GM23338 (cell line): ENCODE measurements around the gene ARRDC4.

Experiments used
- CTCF ChIP-seq, 2 experiments: fragments of 200-600 bp in 1 of 2; sonication (generic) in 1 of 2; conservative IDR thresholded peaks; 2 replicates each; pipeline versions ENCODE4 v1.5.1 to v1.6.1; 2016 to 2017; ENCODE audit warnings: antibody characterized with exemption in 2 of 2, low read depth in 2 of 2, mild to moderate bottlenecking in 2 of 2, moderate library complexity in 1 of 2
- EZH2 ChIP-seq: fragments of 200-600 bp; sonication (generic); IDR thresholded peaks from one replicate; pipeline ENCODE4 v1.8.0; 2017; ENCODE audit warnings: antibody characterized with exemption, mild to moderate bottlenecking, low read depth; ENCODE audit not compliant: unreplicated experiment
- EZH2phosphoT487 ChIP-seq: fragments of 200-600 bp; sonication (generic); IDR thresholded peaks from one replicate; pipeline ENCODE4 v1.8.1; 2018; ENCODE audit warnings: antibody characterized with exemption; ENCODE audit not compliant: unreplicated experiment
- TF ChIP-seq, protein P1 (sequence below): IDR thresholded peaks from 2 replicates; pipeline ENCODE4 v1.6.1; 2016; ENCODE audit warnings: antibody characterized with exemption
- TF ChIP-seq, protein P2 (sequence below): fragments of 250-450 bp; sonication (Bioruptor Pico); IDR thresholded peaks from 2 replicates; pipeline ENCODE4 v1.5.0; 2020; ENCODE audit warnings: mild to moderate bottlenecking, moderate library complexity

- no peak for TF ChIP-seq CTCF (conservative IDR thresholded peaks at IDR 0.05; ENCODE audit: low read depth in 2 of 2)
- TF ChIP-seq, protein P1, sequence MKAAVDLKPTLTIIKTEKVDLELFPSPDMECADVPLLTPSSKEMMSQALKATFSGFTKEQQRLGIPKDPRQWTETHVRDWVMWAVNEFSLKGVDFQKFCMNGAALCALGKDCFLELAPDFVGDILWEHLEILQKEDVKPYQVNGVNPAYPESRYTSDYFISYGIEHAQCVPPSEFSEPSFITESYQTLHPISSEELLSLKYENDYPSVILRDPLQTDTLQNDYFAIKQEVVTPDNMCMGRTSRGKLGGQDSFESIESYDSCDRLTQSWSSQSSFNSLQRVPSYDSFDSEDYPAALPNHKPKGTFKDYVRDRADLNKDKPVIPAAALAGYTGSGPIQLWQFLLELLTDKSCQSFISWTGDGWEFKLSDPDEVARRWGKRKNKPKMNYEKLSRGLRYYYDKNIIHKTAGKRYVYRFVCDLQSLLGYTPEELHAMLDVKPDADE: no peak
- no peak for TF ChIP-seq EZH2phosphoT487
- TF ChIP-seq EZH2: no peak
- TF ChIP-seq, protein P2, sequence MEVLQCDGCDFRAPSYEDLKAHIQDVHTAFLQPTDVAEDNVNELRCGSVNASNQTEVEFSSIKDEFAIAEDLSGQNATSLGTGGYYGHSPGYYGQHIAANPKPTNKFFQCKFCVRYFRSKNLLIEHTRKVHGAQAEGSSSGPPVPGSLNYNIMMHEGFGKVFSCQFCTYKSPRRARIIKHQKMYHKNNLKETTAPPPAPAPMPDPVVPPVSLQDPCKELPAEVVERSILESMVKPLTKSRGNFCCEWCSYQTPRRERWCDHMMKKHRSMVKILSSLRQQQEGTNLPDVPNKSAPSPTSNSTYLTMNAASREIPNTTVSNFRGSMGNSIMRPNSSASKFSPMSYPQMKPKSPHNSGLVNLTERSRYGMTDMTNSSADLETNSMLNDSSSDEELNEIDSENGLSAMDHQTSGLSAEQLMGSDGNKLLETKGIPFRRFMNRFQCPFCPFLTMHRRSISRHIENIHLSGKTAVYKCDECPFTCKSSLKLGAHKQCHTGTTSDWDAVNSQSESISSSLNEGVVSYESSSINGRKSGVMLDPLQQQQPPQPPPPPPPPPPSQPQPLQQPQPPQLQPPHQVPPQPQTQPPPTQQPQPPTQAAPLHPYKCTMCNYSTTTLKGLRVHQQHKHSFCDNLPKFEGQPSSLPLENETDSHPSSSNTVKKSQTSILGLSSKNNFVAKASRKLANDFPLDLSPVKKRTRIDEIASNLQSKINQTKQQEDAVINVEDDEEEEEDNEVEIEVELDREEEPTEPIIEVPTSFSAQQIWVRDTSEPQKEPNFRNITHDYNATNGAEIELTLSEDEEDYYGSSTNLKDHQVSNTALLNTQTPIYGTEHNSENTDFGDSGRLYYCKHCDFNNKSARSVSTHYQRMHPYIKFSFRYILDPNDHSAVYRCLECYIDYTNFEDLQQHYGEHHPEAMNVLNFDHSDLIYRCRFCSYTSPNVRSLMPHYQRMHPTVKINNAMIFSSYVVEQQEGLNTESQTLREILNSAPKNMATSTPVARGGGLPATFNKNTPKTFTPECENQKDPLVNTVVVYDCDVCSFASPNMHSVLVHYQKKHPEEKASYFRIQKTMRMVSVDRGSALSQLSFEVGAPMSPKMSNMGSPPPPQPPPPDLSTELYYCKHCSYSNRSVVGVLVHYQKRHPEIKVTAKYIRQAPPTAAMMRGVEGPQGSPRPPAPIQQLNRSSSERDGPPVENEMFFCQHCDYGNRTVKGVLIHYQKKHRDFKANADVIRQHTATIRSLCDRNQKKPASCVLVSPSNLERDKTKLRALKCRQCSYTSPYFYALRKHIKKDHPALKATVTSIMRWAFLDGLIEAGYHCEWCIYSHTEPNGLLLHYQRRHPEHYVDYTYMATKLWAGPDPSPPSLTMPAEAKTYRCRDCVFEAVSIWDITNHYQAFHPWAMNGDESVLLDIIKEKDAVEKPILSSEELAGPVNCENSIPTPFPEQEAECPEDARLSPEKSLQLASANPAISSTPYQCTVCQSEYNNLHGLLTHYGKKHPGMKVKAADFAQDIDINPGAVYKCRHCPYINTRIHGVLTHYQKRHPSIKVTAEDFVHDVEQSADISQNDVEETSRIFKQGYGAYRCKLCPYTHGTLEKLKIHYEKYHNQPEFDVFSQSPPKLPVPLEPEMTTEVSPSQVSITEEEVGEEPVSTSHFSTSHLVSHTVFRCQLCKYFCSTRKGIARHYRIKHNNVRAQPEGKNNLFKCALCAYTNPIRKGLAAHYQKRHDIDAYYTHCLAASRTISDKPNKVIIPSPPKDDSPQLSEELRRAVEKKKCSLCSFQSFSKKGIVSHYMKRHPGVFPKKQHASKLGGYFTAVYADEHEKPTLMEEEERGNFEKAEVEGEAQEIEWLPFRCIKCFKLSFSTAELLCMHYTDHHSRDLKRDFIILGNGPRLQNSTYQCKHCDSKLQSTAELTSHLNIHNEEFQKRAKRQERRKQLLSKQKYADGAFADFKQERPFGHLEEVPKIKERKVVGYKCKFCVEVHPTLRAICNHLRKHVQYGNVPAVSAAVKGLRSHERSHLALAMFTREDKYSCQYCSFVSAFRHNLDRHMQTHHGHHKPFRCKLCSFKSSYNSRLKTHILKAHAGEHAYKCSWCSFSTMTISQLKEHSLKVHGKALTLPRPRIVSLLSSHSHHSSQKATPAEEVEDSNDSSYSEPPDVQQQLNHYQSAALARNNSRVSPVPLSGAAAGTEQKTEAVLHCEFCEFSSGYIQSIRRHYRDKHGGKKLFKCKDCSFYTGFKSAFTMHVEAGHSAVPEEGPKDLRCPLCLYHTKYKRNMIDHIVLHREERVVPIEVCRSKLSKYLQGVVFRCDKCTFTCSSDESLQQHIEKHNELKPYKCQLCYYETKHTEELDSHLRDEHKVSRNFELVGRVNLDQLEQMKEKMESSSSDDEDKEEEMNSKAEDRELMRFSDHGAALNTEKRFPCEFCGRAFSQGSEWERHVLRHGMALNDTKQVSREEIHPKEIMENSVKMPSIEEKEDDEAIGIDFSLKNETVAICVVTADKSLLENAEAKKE (CRISPR knock-in tag): no peak
These were observed 23.7 kb downstream of the ARRDC4 start for GRCh38 chr15:97984157-97984556.
